ENCODE measurements around the gene ARHGAP15.

GRCh38 chr2:143604566-143604959, 475.3 kb downstream of the ARHGAP15 start:
- TF ChIP-seq SRF (IDR thresholded peaks at IDR 0.05; ENCODE audit: low read depth), result no peak
- TF ChIP-seq YY1 (IDR thresholded peaks at IDR 0.05; ENCODE audit: extremely low read depth, insufficient replicate concordance, low read depth, low read length), result no peak
- no peak for TF ChIP-seq POLR2A (IDR thresholded peaks at IDR 0.05; ENCODE audit: borderline replicate concordance, extremely low read depth, insufficient read depth, insufficient read length)
- no peak for TF ChIP-seq POLR2AphosphoS5 (IDR thresholded peaks at IDR 0.05; ENCODE audit: low read depth, low read length)
- TF ChIP-seq CTCF (IDR thresholded peaks at IDR 0.05 in 2 of 3, conservative IDR thresholded peaks at IDR 0.05 in 1 of 3; ENCODE audit: borderline replicate concordance in 1 of 3, insufficient read depth in 1 of 3, low read depth in 2 of 3, low read length in 2 of 3), result no peak
- no peak for TF ChIP-seq REST (IDR thresholded peaks at IDR 0.05; ENCODE audit: low read depth)
- no peak for TF ChIP-seq ZNF274 (IDR thresholded peaks at IDR 0.05; ENCODE audit: low read depth, low read length)
- no peak for TF ChIP-seq EZH2 (IDR thresholded peaks at IDR 0.05)
- TF ChIP-seq CEBPB (IDR thresholded peaks at IDR 0.05; ENCODE audit: low read depth), result no peak
- no peak for TF ChIP-seq ZBTB33 (IDR thresholded peaks at IDR 0.05; ENCODE audit: extremely low read depth, insufficient replicate concordance, low read length)
- no peak for TF ChIP-seq SP1 (IDR thresholded peaks at IDR 0.05; ENCODE audit: low read depth)
